Osteoblast (primary cell): Measurements from ENCODE around the gene SPATS2L. TPM values are rescaled to one million over a fixed set of nuclear protein-coding genes. Genes with fewer than 3 reads are reported as not detected.

Experiments
- DNase-seq: peaks from one replicate; pipeline ENCODE4 v3.0.0; 2011; ENCODE audit warnings: low spot score, mixed read lengths; ENCODE audit not compliant: insufficient read length; ENCODE audit errors: missing footprints
- H2AFZ ChIP-seq: 2 replicates; pipeline ENCODE4 v1.6.0; 2011; ENCODE audit warnings: mild to moderate bottlenecking, low read length
- H3K27ac ChIP-seq: 2 replicates; pipeline ENCODE4 v1.5.1; 2011; ENCODE audit warnings: mild to moderate bottlenecking, low read depth, low read length, moderate library complexity
- H3K27me3 ChIP-seq: 2 replicates; pipeline ENCODE4 v1.6.0; 2012; ENCODE audit warnings: mild to moderate bottlenecking, control low read depth, inconsistent platforms, low read length, moderate library complexity; ENCODE audit not compliant: insufficient read depth
- H3K36me3 ChIP-seq: 2 replicates; pipeline ENCODE4 v1.5.1; 2011; ENCODE audit warnings: mild to moderate bottlenecking, low read length, control low read depth, moderate library complexity; ENCODE audit not compliant: insufficient read depth
- H3K4me1 ChIP-seq: 2 replicates; pipeline ENCODE4 v1.5.1; 2011; ENCODE audit warnings: mild to moderate bottlenecking, low read length, control low read depth, moderate library complexity; ENCODE audit not compliant: insufficient read depth
- H3K4me2 ChIP-seq: 2 replicates; pipeline ENCODE4 v1.6.0; 2011; ENCODE audit warnings: mild to moderate bottlenecking, low read length; ENCODE audit not compliant: insufficient read depth
- H3K4me3 ChIP-seq: fragments of 200-600 bp; sonication (generic); 3 replicates; pipeline ENCODE4 v1.5.1; 2012; ENCODE audit warnings: mild to moderate bottlenecking, low read length, inconsistent platforms; ENCODE audit not compliant: insufficient read depth
- H3K79me2 ChIP-seq: 2 replicates; pipeline ENCODE4 v1.6.0; 2012; ENCODE audit warnings: mild to moderate bottlenecking, low read length, control low read depth, inconsistent platforms; ENCODE audit not compliant: insufficient read depth
- H3K9me3 ChIP-seq: 2 replicates; pipeline ENCODE4 v1.5.1; 2011; ENCODE audit warnings: low read depth, low read length, control low read depth
- H4K20me1 ChIP-seq: 2 replicates; pipeline ENCODE4 v1.6.0; 2012; ENCODE audit warnings: mild to moderate bottlenecking, low read length, control low read depth; ENCODE audit not compliant: insufficient read depth
- CTCF ChIP-seq: IDR thresholded peaks from 2 replicates; pipeline ENCODE4 v1.5.1; 2011; ENCODE audit warnings: mild to moderate bottlenecking, low read depth, low read length, moderate library complexity; ENCODE audit errors: extremely low read depth
- total RNA-seq: library from RNA; depleted of rRNA; stranded (reverse); fragments of >200 nt; gene quantifications from 2 replicates; pipeline ENCODE4 v1.2.3, GENCODE V29; 2012

The SPATS2L gene
- total RNA-seq, 1 donor, result 74.6 TPM

- H2AFZ ChIP-seq, result peak overlapping the region; percentile 71
- H3K4me1 ChIP-seq, result peaks cover 48% of the 10 kb centered on the region
- H3K9me3 ChIP-seq, result no peaks in the 10 kb centered on the region
- peak overlapping the region; percentile 80 for H3K4me2 ChIP-seq
- H3K4me3 ChIP-seq, result peak overlapping the region; percentile 57
- peak; percentile 4 for TF ChIP-seq CTCF
- peak overlapping the region; percentile 78 for H3K27ac ChIP-seq
- no peaks in the 10 kb centered on the region for H3K36me3 ChIP-seq
- no peaks in the 10 kb centered on the region for H4K20me1 ChIP-seq
- no peaks in the 10 kb centered on the region for H3K27me3 ChIP-seq
- DNase-seq, result no peak
- peaks cover 25% of the 10 kb centered on the region for H3K79me2 ChIP-seq
Measured at GRCh38 chr2:200408428-200409316, 102.2 kb downstream of the SPATS2L start.

- Histone ChIP-seq H3K27me3 (no peaks in the 10 kb centered on the region), H3K36me3 (peaks cover 1% of the 10 kb centered on the region), H4K20me1 (no peaks in the 10 kb centered on the region), H3K27ac (no peak overlapping the region), H3K79me2 (peaks cover 23% of the 10 kb centered on the region), H3K4me2 (no peak overlapping the region), H3K4me3 (no peak overlapping the region), H3K4me1 (peaks cover 23% of the 10 kb centered on the region), H2AFZ (no peak overlapping the region), H3K9me3 (no peaks in the 10 kb centered on the region)
- TF ChIP-seq CTCF, result no peak
- DNase-seq, result no peak
Measured at GRCh38 chr2:200411831-200412230, 105.3 kb downstream of the SPATS2L start.

GRCh38 chr2:200414367-200414766, 107.9 kb downstream of the SPATS2L start:
- H3K4me1 ChIP-seq, result no peaks in the 10 kb centered on the region
- no peaks in the 10 kb centered on the region for H4K20me1 ChIP-seq
- no peak for DNase-seq
- H3K4me2 ChIP-seq, result no peak overlapping the region
- no peaks in the 10 kb centered on the region for H3K27me3 ChIP-seq
- H3K9me3 ChIP-seq, result no peaks in the 10 kb centered on the region
- no peak overlapping the region for H3K4me3 ChIP-seq
- H3K36me3 ChIP-seq, result peaks cover 9% of the 10 kb centered on the region
- H3K27ac ChIP-seq, result no peak overlapping the region
- H2AFZ ChIP-seq, result no peak overlapping the region
- peaks cover 16% of the 10 kb centered on the region for H3K79me2 ChIP-seq
- no peak for TF ChIP-seq CTCF

GRCh38 chr2:200415455-200415854, 109.0 kb downstream of the SPATS2L start:
- Histone ChIP-seq H3K36me3 (peaks cover 16% of the 10 kb centered on the region), H3K27ac (no peak overlapping the region), H3K79me2 (peaks cover 8% of the 10 kb centered on the region), H2AFZ (no peak overlapping the region), H3K4me1 (no peaks in the 10 kb centered on the region), H3K4me3 (no peak overlapping the region), H3K9me3 (no peaks in the 10 kb centered on the region), H3K27me3 (no peaks in the 10 kb centered on the region), H3K4me2 (no peak overlapping the region), H4K20me1 (no peaks in the 10 kb centered on the region)
- TF ChIP-seq CTCF, result no peak
- DNase-seq, result no peak
